Peyer's patch (tissue), 4 donors: ENCODE data around the gene FAM174C.

Experiments
- CTCF ChIP-seq, 6 experiments: fragments of 450-650 bp in 4 of 6; fragments of 200-600 bp in 2 of 6; sonication (generic) in 1 of 6; IDR thresholded peaks; one replicate each; pipeline ENCODE4 v1.5.1; 2017 to 2019; ENCODE audit warnings: antibody characterized with exemption in 6 of 6, mild to moderate bottlenecking in 3 of 6, moderate library complexity in 1 of 6
- POLR2A ChIP-seq, 2 donors: fragments of 450-650 bp; IDR thresholded peaks; one replicate each; pipeline ENCODE4 v1.5.1; 2017; ENCODE audit warnings: antibody characterized with exemption in 2 of 2, mild to moderate bottlenecking in 2 of 2, moderate library complexity in 2 of 2

- TF ChIP-seq POLR2A (IDR thresholded peaks at IDR 0.05) (no peak), CTCF (IDR thresholded peaks at IDR 0.05) (no peak)
Observed at GRCh38 chr19:1317274-1318003, 42.1 kb downstream of the FAM174C start.
